Calu3 (cell line): Measurements from ENCODE around the gene LGR6. TPM values are rescaled to one million over a fixed set of nuclear protein-coding genes. Genes with fewer than 3 reads are reported as not detected.
"Not testable (repeated sequence)": the region's sequence is repeated elsewhere in the genome, so short reads cannot be mapped to it uniquely, and the experiment has no call there.

Source experiments
- BruUV-seq: library from RNA; stranded (reverse); fragments of 400-500 nt; replicated peaks from 2 replicates; lab custom pipeline; 2021; lab: Mats Ljungman, UMichigan
- CTCF ChIA-PET: fragments of 300-600 bp; sonication (Branson Sonifier 250); formaldehyde crosslinking; loops from one replicate; lab custom pipeline; 2022; ENCODE audit warnings: antibody characterized with exemption; lab: Charles Lee
- DNase-seq: peaks from one replicate; pipeline ENCODE4 v3.0.0; 2022
- H3K27ac Mint-ChIP-seq: one replicate; pipeline ENCODE4 v1.8.0; 2022; ENCODE audit warnings: mixed read lengths; ENCODE audit not compliant: unreplicated experiment
- H3K27me3 Mint-ChIP-seq: one replicate; pipeline ENCODE4 v1.8.0; 2022; ENCODE audit warnings: mixed read lengths; ENCODE audit not compliant: unreplicated experiment
- H3K36me3 Mint-ChIP-seq: one replicate; pipeline ENCODE4 v1.8.0; 2022; ENCODE audit warnings: mild to moderate bottlenecking, moderate library complexity, mixed read lengths; ENCODE audit not compliant: insufficient read depth, unreplicated experiment
- H3K4me1 Mint-ChIP-seq: one replicate; pipeline ENCODE4 v1.8.0; 2022; ENCODE audit warnings: mild to moderate bottlenecking, low read depth, mixed read lengths; ENCODE audit not compliant: unreplicated experiment
- H3K4me3 Mint-ChIP-seq: one replicate; pipeline ENCODE4 v1.8.0; 2022; ENCODE audit warnings: mild to moderate bottlenecking, low read depth, moderate library complexity, mixed read lengths; ENCODE audit not compliant: unreplicated experiment
- H3K9me3 Mint-ChIP-seq: one replicate; pipeline ENCODE4 v1.8.0; 2022; ENCODE audit warnings: low read depth, mixed read lengths; ENCODE audit not compliant: unreplicated experiment
- intact Hi-C: fragments of 100-400 bp; cut with micrococcal nuclease; formaldehyde crosslinking; loops from one replicate; pipeline ENCODE4 v1.10.0; 2022; ENCODE audit not compliant: unreplicated experiment
- total RNA-seq: library from RNA; stranded (reverse); gene quantifications from 2 replicates; pipeline ENCODE4 v1.2.3, GENCODE V29; 2022
- TF ChIP-seq, protein P1 (sequence below): fragments of 200-600 bp; IDR thresholded peaks from one replicate; pipeline ENCODE4 v1.8.0; 2022; ENCODE audit warnings: antibody characterized with exemption; ENCODE audit not compliant: unreplicated experiment

LGR6 gene
- total RNA-seq, 1 experiment from 2014 or later = not detected

DNA sequence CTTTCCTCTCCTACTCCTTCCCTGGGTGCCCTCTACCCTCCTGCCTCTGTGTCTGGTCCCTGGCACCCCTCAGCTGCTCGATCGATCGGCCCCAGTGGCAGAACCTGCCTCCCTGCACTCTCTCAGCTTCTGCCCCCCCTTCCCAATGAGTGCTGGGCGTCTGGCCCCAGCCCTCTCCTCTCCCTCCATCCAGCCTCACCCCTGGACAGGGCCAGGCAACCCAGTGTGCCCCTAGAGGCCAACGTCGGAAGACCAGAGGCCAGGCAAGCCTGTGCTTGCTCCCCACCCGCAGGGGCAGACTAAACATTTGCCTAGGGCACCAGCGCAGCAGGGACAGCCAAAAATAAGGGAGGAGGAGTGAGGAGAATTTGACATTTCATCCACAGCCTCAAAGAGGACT, 43.5 kb downstream of the LGR6 start:
- CTCF ChIA-PET = no interaction called here
- Mint-ChIP-seq H3K4me3 (no peak overlapping the region), H3K27me3 (peaks cover 36% of the 10 kb centered on the region), H3K36me3 (peaks cover 7% of the 10 kb centered on the region), H3K9me3 (no peaks in the 10 kb centered on the region), H3K4me1 (peaks cover 27% of the 10 kb centered on the region), H3K27ac (no peak overlapping the region)
- peak; percentile 81 for DNase-seq
- intact Hi-C loops = no loop called here
- TF ChIP-seq, protein P1, sequence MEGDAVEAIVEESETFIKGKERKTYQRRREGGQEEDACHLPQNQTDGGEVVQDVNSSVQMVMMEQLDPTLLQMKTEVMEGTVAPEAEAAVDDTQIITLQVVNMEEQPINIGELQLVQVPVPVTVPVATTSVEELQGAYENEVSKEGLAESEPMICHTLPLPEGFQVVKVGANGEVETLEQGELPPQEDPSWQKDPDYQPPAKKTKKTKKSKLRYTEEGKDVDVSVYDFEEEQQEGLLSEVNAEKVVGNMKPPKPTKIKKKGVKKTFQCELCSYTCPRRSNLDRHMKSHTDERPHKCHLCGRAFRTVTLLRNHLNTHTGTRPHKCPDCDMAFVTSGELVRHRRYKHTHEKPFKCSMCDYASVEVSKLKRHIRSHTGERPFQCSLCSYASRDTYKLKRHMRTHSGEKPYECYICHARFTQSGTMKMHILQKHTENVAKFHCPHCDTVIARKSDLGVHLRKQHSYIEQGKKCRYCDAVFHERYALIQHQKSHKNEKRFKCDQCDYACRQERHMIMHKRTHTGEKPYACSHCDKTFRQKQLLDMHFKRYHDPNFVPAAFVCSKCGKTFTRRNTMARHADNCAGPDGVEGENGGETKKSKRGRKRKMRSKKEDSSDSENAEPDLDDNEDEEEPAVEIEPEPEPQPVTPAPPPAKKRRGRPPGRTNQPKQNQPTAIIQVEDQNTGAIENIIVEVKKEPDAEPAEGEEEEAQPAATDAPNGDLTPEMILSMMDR = peak; percentile 50
- BruUV-seq = no TSS peak

DNA sequence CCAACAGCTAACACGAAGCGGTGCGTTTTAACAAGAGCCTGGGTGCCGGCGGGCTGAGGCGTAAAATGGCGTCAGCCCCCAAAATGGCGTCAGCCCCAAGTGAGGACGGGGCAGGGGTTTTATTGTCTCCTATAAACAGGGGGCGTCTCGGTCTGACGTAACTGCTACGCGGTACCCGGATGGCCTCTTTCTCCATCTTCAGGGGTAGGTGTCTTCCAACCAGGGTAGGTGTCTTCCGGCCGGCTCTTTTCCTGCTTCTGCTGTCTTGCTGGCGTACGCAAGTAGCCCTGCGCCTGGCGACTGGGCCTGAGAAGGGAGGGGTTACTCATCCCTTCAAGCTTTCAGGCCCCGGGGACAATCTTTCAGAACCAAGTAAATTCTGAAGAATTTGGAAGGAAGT, 45.3 kb downstream of the LGR6 start:
- CTCF ChIA-PET = interaction anchor here (0.6 to 1.5 kb wide), 2 partner anchors 39 to 317 kb away, joined by 3 to 6 read pairs; no protein-coding TSS in a partner anchor
- H3K27me3 Mint-ChIP-seq = peaks cover 55% of the 10 kb centered on the region
- no TSS peak for BruUV-seq
- TF ChIP-seq, protein P1 = no peak
- no peaks in the 10 kb centered on the region for H3K9me3 Mint-ChIP-seq
- H3K36me3 Mint-ChIP-seq = peaks cover 7% of the 10 kb centered on the region
- peaks cover 27% of the 10 kb centered on the region for H3K4me1 Mint-ChIP-seq
- H3K27ac Mint-ChIP-seq = no peak overlapping the region
- no peak overlapping the region for H3K4me3 Mint-ChIP-seq
- intact Hi-C loops = no loop called here
- no peak for DNase-seq

DNA sequence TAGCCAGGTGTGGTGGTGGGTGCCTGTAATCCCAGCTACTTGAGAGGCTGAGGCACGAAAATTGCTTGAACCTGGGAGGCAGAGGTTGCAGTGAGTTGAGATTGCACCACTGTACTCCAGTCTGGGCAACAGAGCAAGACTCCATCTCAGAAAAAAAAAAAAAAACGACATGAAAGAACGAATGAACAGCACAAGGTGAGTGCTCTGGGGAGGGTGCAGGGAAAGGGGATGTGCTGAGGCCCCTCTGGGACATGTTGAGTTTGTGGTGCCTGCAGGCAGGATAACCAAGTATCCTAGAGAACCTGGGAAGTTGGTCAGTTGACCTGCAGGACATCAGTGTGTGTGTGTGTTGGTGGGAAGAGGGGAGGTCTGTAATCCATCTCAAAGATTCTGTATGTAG, 46.6 kb downstream of the LGR6 start:
- BruUV-seq, H3K9me3 Mint-ChIP-seq, intact Hi-C loops, DNase-seq, H3K27ac Mint-ChIP-seq, H3K4me3 Mint-ChIP-seq, H3K36me3 Mint-ChIP-seq: not testable (repeated sequence)
- H3K4me1 Mint-ChIP-seq = peaks cover 21% of the 10 kb centered on the region
- peaks cover 68% of the 10 kb centered on the region for H3K27me3 Mint-ChIP-seq
- CTCF ChIA-PET = interaction anchor here (0.9 kb wide), 1 partner anchor 47 kb away, joined by 3 read pairs; no protein-coding TSS in a partner anchor

DNA sequence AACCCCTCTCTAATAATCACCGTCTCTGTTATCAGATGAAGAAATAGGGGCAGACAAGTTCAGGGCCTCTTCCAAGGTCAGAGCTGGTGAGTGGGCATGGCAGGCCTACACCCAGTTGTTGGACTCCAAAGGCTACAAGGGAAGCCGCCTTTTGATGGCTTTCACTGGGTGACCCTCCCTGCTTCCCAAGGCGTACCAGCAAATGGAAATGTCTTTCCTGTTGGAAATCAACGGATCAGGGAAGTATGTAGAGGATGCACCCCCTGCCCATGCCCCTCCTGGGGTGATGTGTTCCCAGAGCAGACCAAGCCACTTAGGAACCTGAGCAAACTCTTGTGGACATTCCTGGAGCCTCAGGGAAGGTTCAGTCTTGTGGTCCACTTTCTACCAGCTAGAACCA, 47.4 kb downstream of the LGR6 start:
- BruUV-seq = no TSS peak
- Mint-ChIP-seq H3K27me3 (peaks cover 72% of the 10 kb centered on the region), H3K27ac (no peak overlapping the region), H3K36me3 (peaks cover 7% of the 10 kb centered on the region), H3K4me1 (peaks cover 14% of the 10 kb centered on the region), H3K9me3 (no peaks in the 10 kb centered on the region), H3K4me3 (no peak overlapping the region)
- intact Hi-C loops = no loop called here
- TF ChIP-seq, protein P1 = no peak
- CTCF ChIA-PET = interaction anchor here (0.6 to 1.3 kb wide), 4 partner anchors 11 to 359 kb away, joined by 3 to 6 read pairs (median 5); no protein-coding TSS in a partner anchor
- no peak for DNase-seq

DNA sequence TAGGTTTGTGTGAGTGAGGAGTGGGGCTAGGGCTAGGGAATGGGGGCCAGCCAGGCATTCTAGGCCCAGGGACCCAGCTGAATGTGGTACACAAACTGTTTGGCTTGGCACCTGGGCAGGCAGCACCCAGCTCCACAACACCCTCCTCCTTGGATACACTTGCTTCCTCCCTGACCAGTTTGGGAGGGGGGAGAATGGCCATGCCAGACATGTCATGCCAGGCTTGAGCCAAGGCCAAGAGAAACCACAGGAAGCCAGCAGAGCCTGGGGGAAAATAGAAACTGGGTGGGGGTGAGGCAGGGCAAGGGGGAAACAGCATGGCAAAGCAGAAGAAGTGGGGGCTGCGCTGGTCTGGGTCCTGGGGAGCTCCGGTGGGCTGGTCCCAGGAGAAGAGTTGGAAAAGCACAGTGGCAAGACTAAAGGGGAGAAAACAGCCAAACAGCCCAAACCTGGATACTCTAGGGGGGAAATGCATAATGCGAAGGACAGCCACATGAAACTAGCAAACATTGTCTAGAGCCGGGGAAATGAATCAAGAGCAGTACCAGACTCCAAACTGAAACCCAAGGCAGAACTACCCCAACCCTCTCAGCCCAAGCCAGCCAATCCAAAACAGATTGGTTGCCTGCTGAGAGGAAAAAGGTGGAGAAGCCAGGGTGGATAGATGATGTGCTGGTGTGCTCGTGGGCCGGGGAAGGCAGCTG, 47.9 kb downstream of the LGR6 start:
- Mint-ChIP-seq H3K4me3 (no peak overlapping the region), H3K27me3 (peaks cover 77% of the 10 kb centered on the region), H3K36me3 (peaks cover under 1% of the 10 kb centered on the region), H3K27ac (no peak overlapping the region), H3K9me3 (no peaks in the 10 kb centered on the region), H3K4me1 (peaks cover 8% of the 10 kb centered on the region)
- BruUV-seq = no TSS peak
- TF ChIP-seq, protein P1 = no peak
- peak; percentile 23 for DNase-seq
- CTCF ChIA-PET = interaction anchor here (0.6 to 1.3 kb wide), 4 partner anchors 10 to 359 kb away, joined by 3 to 6 read pairs (median 5); no protein-coding TSS in a partner anchor
- intact Hi-C loops = no loop called here
